Testis (tissue), 5 donors: ENCODE measurements around the gene AKR1B1. TPM values are rescaled to one million over a fixed set of nuclear protein-coding genes. Genes with fewer than 3 reads are reported as not detected.

Source experiments
- DNase-seq: peaks from one replicate; pipeline ENCODE4 v3.0.0-alpha.2; 2019
- H3K27ac ChIP-seq, 2 donors: fragments of 200-600 bp; sonication (generic); one replicate each; pipeline ENCODE4 v1.5.1; 2019
- H3K27me3 ChIP-seq: fragments of 200-600 bp; sonication (generic); one replicate; pipeline ENCODE4 v1.5.1; 2019
- H3K36me3 ChIP-seq: fragments of 200-600 bp; sonication (generic); one replicate; pipeline ENCODE4 v1.5.1; 2017; ENCODE audit warnings: low read depth; ENCODE audit errors: missing control alignments
- H3K4me1 ChIP-seq: fragments of 200-600 bp; sonication (generic); one replicate; pipeline ENCODE4 v1.5.1; 2019
- H3K4me3 ChIP-seq, 2 donors: fragments of 200-600 bp; sonication (generic); one replicate each; pipeline ENCODE4 v1.5.1; 2017 to 2019
- H3K9me3 ChIP-seq: fragments of 200-600 bp; sonication (generic); one replicate; pipeline ENCODE4 v1.5.1; 2017
- CTCF ChIP-seq, 3 experiments: fragments of 450-650 bp in 2 of 3; fragments of 200-600 bp in 1 of 3; sonication (generic) in 1 of 3; IDR thresholded peaks; one replicate each; pipeline ENCODE4 v1.5.1; 2016 to 2019; ENCODE audit warnings: antibody characterized with exemption in 3 of 3, mild to moderate bottlenecking in 2 of 3, moderate library complexity in 1 of 3
- POLR2A ChIP-seq: fragments of 450-650 bp; IDR thresholded peaks from one replicate; pipeline ENCODE4 v1.6.1; 2017; ENCODE audit warnings: antibody characterized with exemption, mild to moderate bottlenecking, moderate library complexity
- WGBS, 2 donors: methylation state at CpG; one replicate each; pipeline ENCODE4 v1.1.5; 2018; 5-methylcytosine and 5-hydroxymethylcytosine counted together
- intact Hi-C: fragments of 100-400 bp; cut with DNase I; formaldehyde crosslinking; loops from one replicate; pipeline ENCODE4 v1.15.1; 2023; ENCODE audit warnings: low total_unique reads
- long read RNA-seq, 2 donors: transcript quantifications; one replicate each; lab custom pipeline, GENCODE V29; 2026
- polyA plus RNA-seq: library from polyadenylated mRNA; stranded (reverse); fragments of 350-450 nt; fragmentation: Illumina TruSeq; extraction: RNeasy Lipid Tissue Mini Kit (QIAGEN cat#74804); gene quantifications from one replicate; pipeline ENCODE4 v1.2.3, GENCODE V29; 2014; ENCODE audit warnings: low read depth, low replicate concordance; ENCODE audit not compliant: insufficient read depth
- total RNA-seq, 2 donors: library from RNA; depleted of rRNA; stranded (reverse); fragments of >200 nt; gene quantifications; one replicate each; pipeline ENCODE4 v1.2.3, GENCODE V29; 2016

The AKR1B1 gene
- total RNA-seq (100 to 1,000 TPM in 1 of 2 donors, 10 to 100 TPM in 1; 99.8 to 105 TPM), polyA plus RNA-seq (129 TPM)
- long read RNA-seq, donor 1, transcript AKR1B1-201 (10 exons, 1,409 nt) = major isoform, 38 of 39 reads
- long read RNA-seq, donor 1, partial matches to known transcripts = 0 of 39 reads
- long read RNA-seq, donor 1, other reads (novel, unspliced or antisense) = 0 of 39 reads
- long read RNA-seq, donor 2, transcript AKR1B1-201 (10 exons, 1,409 nt) = major isoform, 27 of 27 reads
- long read RNA-seq, donor 2, partial matches to known transcripts = 0 of 27 reads
- long read RNA-seq, donor 2, other reads (novel, unspliced or antisense) = 0 of 27 reads

- DNase-seq = peak; percentile 95
- Histone ChIP-seq H3K4me1 (peaks cover 13% of the 10 kb centered on the region), H3K27me3 (no peaks in the 10 kb centered on the region), H3K36me3 (no peaks in the 10 kb centered on the region), H3K27ac (peak within 1 kb of the TSS; percentile 90 to 94), H3K4me3 (peak within 1 kb of the TSS; percentile 92 to 93), H3K9me3 (no peaks in the 10 kb centered on the region)
- 2 to 3% methylated on average over 15 to 40 of the region's 61 CpGs for WGBS, 2 donors
- intact Hi-C loops = loop anchor here (10.0 kb wide), 1 partner anchor 46 kb away; no protein-coding TSS in a partner anchor
- TF ChIP-seq CTCF (IDR thresholded peaks at IDR 0.05) = peak; percentile 47 to 61 (median 61)
- TF ChIP-seq POLR2A = no peak
These were observed at the start of gene AKR1B1 for GRCh38 chr7:134458806-134459698. Gene AKR1B1, minus strand, starts transcription at chr7:134459100. Its CDS starts 38 bp downstream, at chr7:134459062.

GRCh38 chr7:134505856-134506255, 47.0 kb upstream of the AKR1B1 start:
- intact Hi-C loops = loop anchor here (10.0 kb wide), 1 partner anchor 51 kb away; the partner anchor contains the start of gene AKR1B1
- WGBS, 2 donors = 91 to 92% methylated on average over 4 of the region's 4 CpGs
- Histone ChIP-seq H3K4me3 (no peak overlapping the region), H3K4me1 (peaks cover 7% of the 10 kb centered on the region), H3K9me3 (no peaks in the 10 kb centered on the region), H3K27me3 (no peaks in the 10 kb centered on the region), H3K27ac (no peak overlapping the region), H3K36me3 (no peaks in the 10 kb centered on the region)
- TF ChIP-seq POLR2A (no peak), CTCF (IDR thresholded peaks at IDR 0.05) (no peak)
- DNase-seq = no peak

GRCh38 chr7:134504660-134505164, 45.8 kb upstream of the AKR1B1 start:
- no peaks in the 10 kb centered on the region for H3K4me1 ChIP-seq
- H3K36me3 ChIP-seq = no peaks in the 10 kb centered on the region
- no peak overlapping the region for H3K4me3 ChIP-seq
- intact Hi-C loops = loop anchor here (10.0 kb wide), 1 partner anchor 50 kb away; the partner anchor contains the start of gene AKR1B1
- H3K27ac ChIP-seq = no peak overlapping the region
- H3K27me3 ChIP-seq = no peaks in the 10 kb centered on the region
- 71 to 79% methylated on average over 3 of the region's 3 CpGs for WGBS, 2 donors
- no peak for TF ChIP-seq CTCF (IDR thresholded peaks at IDR 0.05)
- no peak for TF ChIP-seq POLR2A
- no peaks in the 10 kb centered on the region for H3K9me3 ChIP-seq
- no peak for DNase-seq

GRCh38 chr7:134502463-134503371, 43.8 kb upstream of the AKR1B1 start:
- DNase-seq = peak; percentile 41
- 79 to 83% methylated on average over 3 of the region's 3 CpGs for WGBS, 2 donors
- Histone ChIP-seq H3K27me3 (no peaks in the 10 kb centered on the region), H3K27ac (no peak overlapping the region), H3K9me3 (no peaks in the 10 kb centered on the region), H3K4me1 (no peaks in the 10 kb centered on the region), H3K4me3 (no peak overlapping the region), H3K36me3 (no peaks in the 10 kb centered on the region)
- TF ChIP-seq POLR2A = no peak
- TF ChIP-seq CTCF (IDR thresholded peaks at IDR 0.05) = no peak
- intact Hi-C loops = loop anchor here (10.0 kb wide), 1 partner anchor 48 kb away; the partner anchor contains the start of gene AKR1B1
